COLO668 (cell line): Measurements from ENCODE around the gene ISOC2.
"Not testable (repeated sequence)": the region's sequence is repeated elsewhere in the genome, so short reads cannot be mapped to it uniquely, and the experiment has no call there.

Experiments used
- DNase-seq: peaks from one replicate; lab custom pipeline; 2025; ENCODE audit not compliant: unreplicated experiment; lab: John Stamatoyannopoulos, UW

Gene ISOC2

DNA sequence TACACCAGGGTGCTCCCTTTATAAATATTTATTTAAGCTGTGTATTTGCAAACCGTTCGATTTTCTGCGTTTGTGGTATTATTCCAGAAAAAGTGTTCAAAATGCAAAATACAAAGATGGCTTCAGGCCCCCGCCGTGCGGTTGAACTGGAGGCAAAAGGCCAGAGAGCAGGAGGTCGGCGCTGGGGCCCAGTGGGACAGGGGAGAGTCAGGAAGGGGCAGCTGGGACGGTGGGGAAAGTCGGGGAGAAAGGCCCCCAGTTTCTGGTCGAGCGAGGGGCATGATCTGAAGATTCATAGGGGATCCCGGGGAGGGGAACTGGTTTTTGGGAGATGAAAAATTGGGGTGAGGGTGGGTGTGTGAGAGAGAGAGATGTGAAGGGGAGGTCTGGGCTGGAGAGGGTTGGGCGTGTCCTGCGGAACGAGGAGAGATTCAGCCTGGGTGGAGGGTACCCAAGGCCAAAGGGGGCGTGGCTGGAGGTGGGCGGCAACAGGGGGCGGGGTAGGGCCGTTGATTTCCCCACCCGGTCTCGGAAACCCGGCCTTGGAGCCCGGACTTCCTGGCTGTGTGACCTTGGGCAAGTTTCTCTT, 678 bp downstream of the ISOC2 start:
- DNase-seq, result peak; percentile 68

DNA sequence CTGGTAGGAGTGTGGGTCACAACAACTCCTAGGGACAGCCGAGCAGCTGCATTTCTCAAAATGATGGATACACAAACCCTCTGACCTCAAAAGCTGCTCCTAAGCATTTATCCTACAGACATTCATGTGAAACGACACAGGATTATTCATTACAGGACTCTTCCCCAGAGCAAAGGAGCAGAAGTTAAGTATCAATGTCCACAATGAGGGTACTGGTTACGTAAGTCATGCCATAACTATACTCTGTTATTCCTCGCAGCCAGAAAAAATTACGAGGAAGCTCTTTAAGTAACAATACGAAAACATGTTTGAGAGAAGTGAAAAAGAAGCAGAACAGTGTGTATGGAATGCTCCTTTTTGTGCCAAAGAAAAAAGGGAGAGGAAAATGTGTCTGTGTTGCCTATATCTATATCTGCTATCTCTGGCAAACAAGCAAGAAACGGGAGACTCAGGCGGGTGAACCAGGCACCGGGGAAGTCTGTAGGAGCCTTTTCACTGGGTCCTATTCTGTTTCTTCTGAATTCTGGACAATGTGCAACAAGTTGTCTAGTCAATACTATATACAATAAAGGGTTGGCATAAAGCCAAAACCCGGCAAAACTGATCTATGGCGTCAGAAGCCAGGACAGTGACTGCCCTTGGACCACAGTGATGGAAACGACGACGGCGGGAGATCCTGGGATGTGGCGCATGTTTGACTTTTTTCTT, 1.3 kb downstream of the ISOC2 start:
- DNase-seq, result peak; percentile 15

DNA sequence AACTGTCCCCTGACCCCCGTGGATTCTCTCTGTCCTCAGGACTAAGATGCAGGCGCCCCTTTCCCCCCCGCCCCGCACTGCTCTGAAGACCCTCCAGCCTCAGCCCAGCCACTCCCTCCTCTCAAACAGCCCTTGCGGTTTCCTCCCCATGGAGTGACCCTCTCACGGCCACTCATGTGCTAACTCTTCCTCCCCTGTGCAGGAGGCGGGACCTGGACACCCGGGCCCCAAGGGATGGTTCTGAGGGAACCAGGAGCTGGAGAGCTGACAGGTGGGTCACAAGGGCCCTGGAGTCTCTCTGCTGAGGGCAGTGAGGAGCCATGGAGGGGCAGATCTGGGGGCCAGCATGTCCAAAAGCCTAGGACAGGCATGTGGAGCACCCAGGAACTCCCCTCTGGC, 1.9 kb downstream of the ISOC2 start:
- no peak for DNase-seq

DNA sequence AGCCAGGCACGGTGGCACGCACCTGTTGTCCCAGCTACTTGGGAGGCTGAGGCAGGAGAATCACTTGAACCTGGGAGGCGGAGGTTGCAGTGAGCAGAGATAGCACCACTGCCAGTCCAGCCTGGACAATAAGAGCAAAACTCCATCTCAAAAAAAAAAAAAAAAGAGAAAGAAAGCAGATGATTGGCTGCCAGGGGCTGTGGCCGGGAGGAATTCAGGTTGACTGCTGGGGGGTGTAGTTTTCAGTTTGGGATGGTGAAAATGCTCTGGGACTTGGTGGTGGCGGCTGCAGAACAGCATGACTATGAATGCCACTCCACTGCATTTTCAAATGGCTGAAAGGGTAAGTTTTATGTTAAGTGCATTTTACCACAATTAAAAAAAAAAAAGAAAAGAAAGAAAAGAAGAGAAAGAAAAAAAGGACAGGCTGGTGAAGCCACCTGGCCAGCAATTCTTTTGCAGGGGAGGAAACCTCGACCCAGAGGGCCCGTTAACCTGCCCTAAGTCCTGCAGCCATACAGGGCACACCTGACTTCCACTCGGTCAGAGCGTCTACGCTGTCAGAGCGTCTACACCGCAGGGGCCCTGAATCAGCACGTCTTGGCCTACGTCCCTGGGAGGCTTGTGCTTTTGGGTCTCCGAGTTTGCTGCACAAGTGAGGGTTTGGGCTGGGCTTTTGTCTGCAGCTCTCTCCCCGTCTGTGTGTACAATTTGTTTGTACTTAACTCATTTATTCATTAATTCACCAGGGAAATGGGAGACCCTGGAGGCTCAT, 3.6 kb downstream of the ISOC2 start:
- DNase-seq, result no peak

DNA sequence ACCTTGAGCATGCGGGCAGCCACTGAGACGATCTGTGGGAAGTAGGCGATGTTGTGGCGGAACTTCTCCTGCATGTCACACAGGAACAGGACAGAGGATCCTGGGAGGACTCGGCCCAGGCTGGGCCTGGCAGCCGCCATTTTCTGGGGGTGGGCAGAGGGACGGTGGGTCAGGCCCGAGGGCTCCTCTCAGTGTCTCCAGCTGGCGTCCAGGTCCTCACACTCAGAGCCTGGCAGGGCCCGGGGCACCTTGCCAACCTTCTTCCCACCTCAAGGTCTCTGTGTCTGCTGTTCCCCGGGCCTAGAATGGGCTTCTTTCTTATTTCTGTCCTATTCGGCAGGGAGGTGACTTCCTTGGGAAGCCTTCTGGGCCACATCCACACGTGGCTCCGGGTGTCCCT, 5.1 kb downstream of the ISOC2 start:
- DNase-seq, result no peak

DNA sequence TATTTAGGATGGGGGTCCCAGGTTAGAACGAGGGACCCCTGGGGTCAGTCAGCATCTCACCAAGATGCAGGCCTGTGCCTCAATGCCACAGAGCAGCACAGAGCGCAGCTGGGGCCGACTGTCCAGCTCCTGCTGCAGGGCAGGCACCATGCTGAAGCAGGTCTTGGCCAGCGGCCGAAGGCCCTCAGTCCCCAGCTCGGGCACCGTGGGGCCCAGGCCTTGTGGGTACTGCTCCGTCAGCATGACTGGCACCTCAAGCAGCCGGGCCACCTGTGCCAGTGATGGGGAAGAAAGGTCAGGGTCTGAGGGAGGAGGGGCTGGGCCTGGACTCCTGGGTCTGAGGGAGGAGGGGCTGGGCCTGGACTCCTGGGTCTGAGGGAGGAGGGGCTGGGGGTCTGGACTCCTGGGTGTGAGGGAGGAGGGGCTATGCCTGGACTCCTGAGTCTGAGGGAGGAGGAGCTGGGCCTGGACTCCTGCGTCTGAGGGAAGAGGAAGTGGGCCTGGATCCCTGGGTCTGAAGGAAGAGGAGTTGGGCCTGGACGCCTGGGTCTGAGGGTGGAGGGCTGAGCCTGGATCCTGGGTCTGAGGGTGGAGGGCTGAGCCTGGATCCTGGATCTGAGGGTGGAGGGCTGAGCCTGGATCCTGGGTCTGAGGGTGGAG, 5.7 kb downstream of the ISOC2 start:
- DNase-seq, result no peak

DNA sequence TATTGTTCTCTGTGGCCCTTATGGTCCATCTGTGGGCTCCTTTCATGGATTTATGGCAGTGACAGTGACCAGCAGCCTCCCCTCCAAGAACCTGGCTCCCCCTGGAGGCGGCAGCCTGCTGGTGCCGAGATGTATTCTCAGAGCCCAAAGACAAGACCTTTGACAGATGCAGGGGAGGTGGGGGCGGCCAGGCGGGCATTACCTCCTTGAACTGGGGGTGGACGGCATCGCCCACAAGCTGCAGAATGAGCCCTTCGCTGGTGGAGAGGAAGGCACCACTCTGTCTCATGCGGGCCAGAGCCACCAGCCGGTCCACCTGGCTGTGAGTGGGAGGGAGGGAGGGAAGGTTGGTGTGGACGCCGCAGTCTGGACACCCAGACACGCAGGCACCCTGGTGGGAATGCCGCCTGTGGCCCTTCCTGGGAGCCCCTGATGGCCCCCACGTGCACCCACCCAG, 6.6 kb downstream of the ISOC2 start:
- DNase-seq, result peak; percentile 37

DNA sequence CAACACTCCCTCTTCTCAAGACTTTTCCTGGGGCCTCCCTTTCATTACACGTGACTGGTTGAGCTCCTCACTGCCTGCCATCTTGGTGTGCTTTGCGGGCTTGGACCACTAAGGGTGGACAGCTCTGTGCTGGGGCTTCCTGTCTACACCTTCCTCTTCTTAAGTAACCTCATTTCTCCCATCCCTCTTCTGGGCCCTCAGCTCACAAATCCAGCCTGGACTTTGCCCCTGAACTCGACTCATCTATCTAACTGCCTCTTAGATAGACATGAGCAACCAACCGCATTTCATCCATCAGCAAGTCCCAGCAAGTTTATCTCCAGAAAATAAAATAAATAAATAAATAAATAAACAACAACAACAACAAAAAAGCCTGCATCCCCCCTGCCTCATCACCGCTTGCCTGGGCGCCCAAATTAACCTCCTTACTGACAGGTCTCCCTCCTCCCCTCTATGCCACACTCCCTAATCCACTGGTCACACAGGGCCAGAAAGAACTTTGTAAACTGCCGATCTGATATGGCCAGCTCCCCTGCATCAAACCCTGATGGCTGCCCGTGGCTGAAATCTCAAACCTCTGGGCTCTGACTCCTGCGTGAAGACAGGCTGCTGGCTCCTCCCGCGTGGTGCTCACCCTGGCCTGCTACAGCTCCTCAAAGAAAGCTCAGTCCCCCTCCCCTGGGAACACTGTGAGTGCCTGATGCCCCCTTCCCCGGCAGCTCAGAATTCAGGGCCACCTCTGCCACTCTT, 7.8 kb downstream of the ISOC2 start:
- no peak for DNase-seq

DNA sequence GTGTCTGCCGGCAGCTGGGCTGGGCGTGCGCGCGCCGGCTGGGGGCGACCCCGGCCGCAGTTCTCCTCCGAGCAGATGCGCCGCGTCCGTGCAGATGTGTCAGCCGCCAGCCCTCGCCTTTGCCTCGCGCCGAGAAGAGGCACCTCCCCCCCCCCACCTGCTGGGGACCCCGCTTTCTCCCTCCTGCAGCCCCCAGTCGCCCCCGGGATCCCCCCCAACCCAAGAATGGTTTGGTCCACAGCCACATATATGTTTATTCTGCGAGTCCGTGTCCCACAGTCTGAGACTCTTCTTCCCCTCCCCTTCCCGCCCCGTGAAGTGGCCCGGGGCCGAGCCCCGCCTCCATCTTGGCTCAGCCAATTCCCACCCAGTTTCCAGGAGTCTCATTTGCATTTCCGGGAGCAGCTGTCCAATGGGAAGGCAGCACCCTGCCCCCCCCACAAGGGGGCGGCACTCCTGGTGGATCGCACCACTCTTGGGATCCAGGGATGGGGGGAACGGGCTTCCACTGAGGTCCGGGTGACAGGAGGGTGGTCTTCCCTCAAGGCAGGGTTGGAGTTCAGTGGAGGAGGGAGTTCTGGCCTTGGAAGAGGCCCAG, 8.6 kb downstream of the ISOC2 start:
- peak; percentile 12 for DNase-seq

DNA sequence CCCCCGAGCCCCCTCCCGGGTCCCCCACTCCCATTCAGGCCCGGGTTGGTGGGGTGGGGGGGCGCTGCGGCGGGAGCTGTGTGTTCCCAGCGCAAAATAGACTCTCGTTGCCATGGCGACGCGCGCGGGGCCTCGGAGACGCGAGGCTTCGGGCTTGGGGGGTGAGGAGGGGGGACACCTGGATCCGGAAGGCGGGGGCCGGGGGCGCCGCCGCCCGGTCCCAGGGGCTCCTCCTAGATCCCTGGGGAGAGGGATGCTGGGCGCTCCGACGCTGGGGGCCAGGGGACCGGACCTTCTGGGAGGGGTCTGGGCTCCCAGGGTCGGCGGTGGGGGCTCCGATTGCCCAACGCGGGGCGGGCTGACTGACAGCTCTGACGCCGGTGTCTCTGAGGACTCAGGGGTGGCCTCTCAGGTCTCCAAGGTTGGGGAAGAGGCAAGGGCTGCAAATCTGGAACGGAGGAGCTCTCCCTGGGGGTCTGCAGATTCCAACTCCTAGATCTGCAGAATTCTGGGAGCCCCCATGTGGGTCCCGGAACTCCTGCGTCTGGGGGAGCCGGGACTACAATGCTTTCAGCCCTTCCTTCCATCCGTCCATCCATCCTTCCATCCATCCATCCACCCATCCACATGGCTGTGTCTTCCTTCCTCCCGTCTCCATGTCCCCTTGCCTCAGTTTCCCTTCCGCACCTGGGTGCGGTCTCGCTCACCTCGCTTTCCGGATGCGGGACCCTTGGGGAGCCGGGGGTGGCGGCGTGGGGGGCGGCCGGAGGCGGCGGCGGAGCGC, 9.3 kb downstream of the ISOC2 start:
- DNase-seq, result peak; percentile 10

DNA sequence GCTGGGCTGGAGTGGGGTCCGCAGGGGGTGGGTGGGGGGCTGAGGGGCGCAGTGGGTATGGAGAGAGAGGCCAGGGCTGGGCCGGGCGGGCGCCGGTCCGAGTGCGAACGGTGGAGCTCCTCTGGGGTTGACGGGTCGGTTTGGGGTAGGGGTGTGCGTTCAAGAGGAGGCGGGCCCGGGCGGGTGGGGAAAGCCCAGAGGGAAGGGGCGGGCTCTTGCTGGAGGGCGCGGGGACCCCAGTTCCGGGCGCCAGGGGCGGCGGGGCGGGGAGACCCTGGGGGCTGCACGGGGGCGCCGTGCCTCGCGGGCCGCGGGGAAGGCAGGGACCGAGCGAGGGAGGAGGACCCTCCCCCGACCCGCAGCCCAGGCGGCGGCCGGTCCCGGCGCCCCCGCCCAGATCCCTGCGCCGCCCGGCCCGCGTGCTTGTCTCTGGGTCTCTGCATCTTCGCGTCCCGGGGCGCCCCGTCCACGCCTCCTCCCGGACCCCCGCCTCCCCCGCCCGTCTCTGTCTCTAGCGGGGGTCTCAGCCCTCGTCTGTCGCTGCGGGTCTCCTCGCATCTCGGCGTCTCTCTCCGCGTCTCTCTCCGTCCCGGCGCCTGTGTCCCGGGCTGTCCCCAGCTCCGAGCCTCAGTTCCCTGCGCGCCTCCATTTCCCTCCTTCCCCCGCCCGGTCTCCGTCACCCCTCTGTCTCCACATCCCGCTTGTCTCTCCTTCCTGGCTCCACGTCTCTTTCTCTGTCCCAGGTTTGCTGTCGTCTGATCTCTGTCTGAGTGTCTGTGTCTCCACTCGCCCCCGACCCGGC, 10.1 kb downstream of the ISOC2 start:
- no peak for DNase-seq

DNA sequence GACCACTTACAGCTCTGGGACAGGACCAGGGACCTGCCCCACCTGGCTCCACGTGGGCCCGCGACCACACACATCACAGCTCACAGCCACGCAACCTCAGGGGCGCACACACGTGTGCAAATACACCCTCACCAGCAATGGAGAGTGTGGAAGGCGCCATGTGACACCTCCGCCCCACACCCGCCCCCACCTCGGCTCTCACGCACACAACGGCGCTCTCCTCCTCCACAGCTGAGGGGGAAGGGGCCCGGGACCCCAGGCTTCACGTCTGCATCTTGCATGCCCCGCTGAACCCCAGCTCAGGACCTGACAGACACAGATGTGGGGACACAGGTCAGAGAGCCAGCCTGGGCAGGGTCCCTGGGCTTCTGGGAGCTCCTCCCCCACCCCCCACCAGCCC, 12.0 kb downstream of the ISOC2 start:
- DNase-seq, result no peak

DNA sequence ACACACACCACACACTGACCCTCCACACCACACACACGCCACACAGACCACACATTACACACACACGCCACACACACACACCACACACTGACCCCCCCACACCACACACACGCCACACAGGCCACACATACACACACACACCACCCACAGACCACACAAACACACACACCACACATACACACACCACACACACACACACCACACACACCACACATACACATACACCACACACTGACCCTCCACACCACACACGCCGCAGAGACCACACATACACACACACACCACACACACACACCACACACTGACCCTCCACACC, 13.3 kb downstream of the ISOC2 start:
- not testable (repeated sequence) for DNase-seq

DNA sequence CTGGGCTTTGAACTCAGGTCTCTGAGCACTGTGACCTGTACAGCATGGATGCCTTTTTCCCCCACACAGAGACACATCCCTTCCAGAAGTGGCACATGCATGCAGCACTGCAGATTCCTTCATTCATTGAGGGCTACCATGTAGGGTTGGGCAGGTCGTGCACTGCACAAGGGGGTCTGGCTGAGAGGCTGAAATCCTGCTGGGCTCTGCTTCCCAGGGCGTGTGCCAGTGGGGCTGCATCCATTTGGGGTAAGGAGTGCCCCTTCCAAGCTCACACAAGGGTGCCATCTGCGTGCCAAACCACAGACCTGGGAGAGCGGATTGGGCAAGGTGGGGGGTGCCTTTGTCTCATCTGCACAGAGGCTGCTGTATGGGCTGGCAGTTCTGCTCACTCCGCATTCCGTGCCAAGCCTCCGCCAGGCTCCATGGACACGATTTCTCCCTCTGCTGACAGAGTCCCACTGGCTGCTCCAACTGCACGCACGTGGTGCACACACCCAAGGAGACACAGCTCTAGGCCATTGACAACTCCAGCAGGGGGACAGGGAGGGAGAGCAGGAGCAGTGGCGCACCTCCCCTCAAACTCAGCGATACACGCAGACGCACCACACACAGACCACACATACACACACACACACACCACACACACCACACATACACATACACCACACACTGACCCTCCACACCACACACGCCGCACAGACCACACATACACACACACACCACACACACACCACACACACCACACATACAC, 13.8 kb downstream of the ISOC2 start:
- DNase-seq, result peak; percentile 42

DNA sequence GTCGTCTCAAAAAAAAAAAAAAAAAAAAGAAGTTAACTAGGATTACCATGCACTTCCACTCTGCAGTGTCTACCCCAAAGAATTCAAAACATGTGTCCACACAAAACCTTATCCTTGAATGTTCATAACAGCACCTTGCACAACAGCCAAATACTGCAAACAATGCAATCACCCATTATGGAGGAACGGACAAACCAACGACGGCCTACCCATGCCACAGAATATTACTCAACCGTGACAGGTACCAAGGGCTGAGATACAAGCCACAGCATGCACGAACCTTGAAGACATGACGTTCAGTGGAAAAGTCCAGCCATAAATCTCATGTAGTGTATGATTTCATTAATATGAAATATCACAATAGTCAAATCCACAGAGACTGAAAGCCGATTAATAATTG, 15.4 kb downstream of the ISOC2 start:
- no peak for DNase-seq

DNA sequence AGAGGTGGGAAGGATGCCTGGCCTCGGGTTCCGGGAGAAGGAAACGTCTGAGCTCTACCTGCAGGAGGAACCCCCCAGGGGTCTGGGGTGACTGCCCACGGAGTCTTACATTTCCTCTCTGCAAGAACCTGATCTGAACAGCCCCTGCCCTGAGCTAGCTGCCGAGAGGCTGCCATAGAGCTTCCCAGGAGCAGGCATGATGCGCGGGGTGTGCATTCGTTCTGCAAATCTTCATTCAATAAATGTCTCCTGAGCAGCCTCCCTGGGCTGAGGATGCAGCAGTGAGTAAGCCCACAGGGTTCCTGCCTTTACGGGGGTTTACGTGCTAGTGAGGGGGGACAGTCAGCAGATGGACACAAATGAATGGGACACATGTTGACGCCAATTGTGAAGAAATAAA, 16.8 kb downstream of the ISOC2 start:
- no peak for DNase-seq

DNA sequence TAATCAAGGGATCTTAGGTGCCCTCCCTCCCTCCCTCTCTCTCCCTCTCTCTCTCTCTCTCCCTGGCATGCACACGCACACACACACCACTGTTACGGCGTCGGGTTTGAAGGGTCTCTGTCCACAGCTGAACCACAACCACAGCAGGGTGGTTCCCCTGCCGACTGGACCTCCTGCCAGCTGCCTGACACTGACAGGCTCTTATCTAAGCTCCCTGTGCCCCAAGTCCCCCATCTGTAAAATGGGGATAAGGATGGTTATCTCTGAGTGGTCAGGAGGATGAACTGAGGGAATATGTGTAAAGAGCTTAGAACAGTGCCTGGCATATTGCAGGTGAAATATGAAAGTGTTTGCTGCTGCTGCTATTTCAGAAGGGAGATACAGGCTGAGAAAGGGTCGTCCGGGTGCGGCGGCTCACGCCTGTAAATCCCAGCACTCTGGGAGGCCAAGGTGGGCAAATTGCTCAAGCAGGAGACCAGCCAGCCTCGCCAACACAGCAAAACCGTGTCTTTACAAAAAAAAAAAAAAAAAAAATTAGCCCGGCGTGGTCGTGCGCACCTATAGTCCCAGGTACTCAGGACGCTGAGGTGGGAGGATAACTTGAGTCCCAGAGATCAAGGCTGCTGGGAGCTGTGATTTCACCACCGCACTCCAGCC, 17.5 kb downstream of the ISOC2 start:
- no peak for DNase-seq
